ENCODE results near the gene H19. TPM values are rescaled to one million over a fixed set of nuclear protein-coding genes. Genes with fewer than 3 reads are reported as not detected.

The H19 gene
- total and polyA plus RNA-seq, 2 experiments from 2014 or later, result 15.8 to 26.2 TPM

DNA sequence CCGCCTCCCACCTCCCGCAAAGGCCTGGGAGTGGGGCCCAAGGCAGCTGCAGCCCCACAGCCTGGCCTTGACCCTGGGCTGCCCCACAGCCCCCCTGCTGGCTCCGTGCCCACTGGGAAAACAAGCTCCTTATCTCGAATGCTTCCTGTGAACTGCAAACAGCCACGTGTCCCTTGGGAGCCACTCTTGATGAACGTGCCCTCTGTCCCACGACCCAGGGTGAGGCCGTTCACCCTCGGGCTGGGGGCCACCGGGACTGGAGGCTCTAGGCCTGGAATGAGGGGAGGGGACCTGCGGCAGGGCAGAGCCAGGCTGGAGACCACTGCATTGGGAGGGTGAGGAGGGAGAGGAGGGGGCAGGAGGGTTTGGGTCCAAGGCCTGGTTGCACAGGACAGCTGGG is 9.5 kb downstream of the H19 start:
- Histone ChIP-seq H3K4me2 (no peak overlapping the region), H3K79me2 (no peaks in the 10 kb centered on the region), H3K36me3 (replicated peaks; ENCODE audit: insufficient read depth, low read depth) (no peaks in the 10 kb centered on the region), H3K27ac (no peak overlapping the region), H2AFZ (no peak overlapping the region), H3K9me3 (ENCODE audit: low read depth) (no peaks in the 10 kb centered on the region), H3K9me2 (replicated peaks; ENCODE audit: insufficient read depth) (no peaks in the 10 kb centered on the region), H3K4me3 (no peak overlapping the region), H3K4me1 (ENCODE audit: insufficient read depth) (no peaks in the 10 kb centered on the region), H4K20me1 (ENCODE audit: insufficient read depth, poor library complexity, severe bottlenecking) (no peaks in the 10 kb centered on the region), H3K27me3 (no peaks in the 10 kb centered on the region)
- no peak for DNase-seq (ENCODE audit: low spot score)
- WGBS (ENCODE audit: low lambda C conversion rate, missing lambda C conversion rate), result no CpG with 5 or more reads among the region's 11 CpGs
- TF ChIP-seq, protein P1, sequence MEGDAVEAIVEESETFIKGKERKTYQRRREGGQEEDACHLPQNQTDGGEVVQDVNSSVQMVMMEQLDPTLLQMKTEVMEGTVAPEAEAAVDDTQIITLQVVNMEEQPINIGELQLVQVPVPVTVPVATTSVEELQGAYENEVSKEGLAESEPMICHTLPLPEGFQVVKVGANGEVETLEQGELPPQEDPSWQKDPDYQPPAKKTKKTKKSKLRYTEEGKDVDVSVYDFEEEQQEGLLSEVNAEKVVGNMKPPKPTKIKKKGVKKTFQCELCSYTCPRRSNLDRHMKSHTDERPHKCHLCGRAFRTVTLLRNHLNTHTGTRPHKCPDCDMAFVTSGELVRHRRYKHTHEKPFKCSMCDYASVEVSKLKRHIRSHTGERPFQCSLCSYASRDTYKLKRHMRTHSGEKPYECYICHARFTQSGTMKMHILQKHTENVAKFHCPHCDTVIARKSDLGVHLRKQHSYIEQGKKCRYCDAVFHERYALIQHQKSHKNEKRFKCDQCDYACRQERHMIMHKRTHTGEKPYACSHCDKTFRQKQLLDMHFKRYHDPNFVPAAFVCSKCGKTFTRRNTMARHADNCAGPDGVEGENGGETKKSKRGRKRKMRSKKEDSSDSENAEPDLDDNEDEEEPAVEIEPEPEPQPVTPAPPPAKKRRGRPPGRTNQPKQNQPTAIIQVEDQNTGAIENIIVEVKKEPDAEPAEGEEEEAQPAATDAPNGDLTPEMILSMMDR (IDR thresholded peaks at IDR 0.05; ENCODE audit: poor library complexity), result no peak
- TF ChIP-seq EZH2 (IDR thresholded peaks at IDR 0.05; ENCODE audit: borderline replicate concordance) (no peak), EZH2phosphoT487 (IDR thresholded peaks at IDR 0.05; ENCODE audit: low read depth, severe bottlenecking, unreplicated experiment) (no peak)

DNA sequence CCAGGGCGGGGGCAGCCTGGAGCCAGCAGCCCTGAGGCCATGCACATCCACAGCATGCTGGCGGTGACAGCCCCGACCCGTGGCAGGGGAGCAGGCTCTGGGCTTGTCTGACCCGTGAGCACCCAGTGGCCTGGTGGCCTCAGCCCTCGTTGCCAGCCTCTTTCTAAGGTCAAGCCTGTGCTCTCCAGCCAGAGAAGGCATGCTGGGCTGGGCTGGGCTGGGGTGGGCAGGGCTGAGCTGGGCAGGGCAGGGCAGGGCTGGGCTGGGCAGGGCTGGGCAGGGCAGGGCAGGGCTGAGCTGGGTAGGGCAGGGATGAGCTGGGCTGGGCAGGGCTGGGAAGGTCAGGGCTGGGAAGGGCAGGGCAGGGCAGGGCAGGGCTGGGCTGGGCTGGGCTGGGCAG is 10.6 kb downstream of the H19 start:
- WGBS (ENCODE audit: low lambda C conversion rate, missing lambda C conversion rate), result no CpG with 5 or more reads among the region's 6 CpGs
- TF ChIP-seq EZH2 (IDR thresholded peaks at IDR 0.05; ENCODE audit: borderline replicate concordance), result no peak
- TF ChIP-seq EZH2phosphoT487 (IDR thresholded peaks at IDR 0.05; ENCODE audit: low read depth, severe bottlenecking, unreplicated experiment), result no peak
- TF ChIP-seq, protein P1 (IDR thresholded peaks at IDR 0.05; ENCODE audit: poor library complexity), result no peak
- H3K4me3 ChIP-seq, result no peak overlapping the region
- no peak for DNase-seq (ENCODE audit: low spot score)
- no peaks in the 10 kb centered on the region for H4K20me1 ChIP-seq (ENCODE audit: insufficient read depth, poor library complexity, severe bottlenecking)
- H3K27ac ChIP-seq, result no peak overlapping the region
- no peaks in the 10 kb centered on the region for H3K36me3 ChIP-seq (replicated peaks; ENCODE audit: insufficient read depth, low read depth)
- H3K9me3 ChIP-seq (ENCODE audit: low read depth), result no peaks in the 10 kb centered on the region
- no peaks in the 10 kb centered on the region for H3K79me2 ChIP-seq
- no peaks in the 10 kb centered on the region for H3K4me1 ChIP-seq (ENCODE audit: insufficient read depth)
- no peak overlapping the region for H3K4me2 ChIP-seq
- no peaks in the 10 kb centered on the region for H3K27me3 ChIP-seq
- no peaks in the 10 kb centered on the region for H3K9me2 ChIP-seq (replicated peaks; ENCODE audit: insufficient read depth)
- no peak overlapping the region for H2AFZ ChIP-seq

DNA sequence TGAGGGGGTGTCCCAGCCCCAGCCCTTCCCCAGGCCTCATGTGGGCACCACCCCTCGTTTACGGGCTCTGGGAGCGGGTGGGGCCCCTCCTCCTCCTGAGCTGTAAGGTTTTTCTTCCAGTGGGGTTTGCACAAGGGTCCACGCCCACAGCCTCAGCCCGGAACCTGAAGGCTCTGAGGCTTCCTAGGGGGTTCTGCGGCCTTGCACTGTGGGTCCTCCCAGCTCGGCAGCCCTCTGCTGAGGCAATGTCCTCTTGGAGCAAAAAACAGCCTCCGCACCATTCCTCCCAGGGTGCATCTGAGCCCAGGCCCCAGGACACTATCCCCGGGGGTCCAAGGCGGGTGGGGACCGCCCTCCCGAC is 14.1 kb downstream of the H19 start:
- Histone ChIP-seq H4K20me1 (ENCODE audit: insufficient read depth, poor library complexity, severe bottlenecking) (no peaks in the 10 kb centered on the region), H3K79me2 (no peaks in the 10 kb centered on the region), H3K9me2 (replicated peaks; ENCODE audit: insufficient read depth) (no peaks in the 10 kb centered on the region), H3K36me3 (replicated peaks; ENCODE audit: insufficient read depth, low read depth) (no peaks in the 10 kb centered on the region), H2AFZ (no peak overlapping the region), H3K27ac (no peak overlapping the region), H3K4me3 (no peak overlapping the region), H3K27me3 (no peaks in the 10 kb centered on the region), H3K4me1 (ENCODE audit: insufficient read depth) (no peaks in the 10 kb centered on the region), H3K9me3 (ENCODE audit: low read depth) (no peaks in the 10 kb centered on the region), H3K4me2 (no peak overlapping the region)
- DNase-seq (ENCODE audit: low spot score), result no peak
- TF ChIP-seq EZH2 (IDR thresholded peaks at IDR 0.05; ENCODE audit: borderline replicate concordance) (no peak), EZH2phosphoT487 (IDR thresholded peaks at IDR 0.05; ENCODE audit: low read depth, severe bottlenecking, unreplicated experiment) (no peak)
- TF ChIP-seq, protein P1 (IDR thresholded peaks at IDR 0.05; ENCODE audit: poor library complexity), result no peak
- WGBS (ENCODE audit: low lambda C conversion rate, missing lambda C conversion rate), result 55% methylated on average over 8 of the region's 12 CpGs
